ENCODE data around the gene PEMT.

PEMT gene

DNA sequence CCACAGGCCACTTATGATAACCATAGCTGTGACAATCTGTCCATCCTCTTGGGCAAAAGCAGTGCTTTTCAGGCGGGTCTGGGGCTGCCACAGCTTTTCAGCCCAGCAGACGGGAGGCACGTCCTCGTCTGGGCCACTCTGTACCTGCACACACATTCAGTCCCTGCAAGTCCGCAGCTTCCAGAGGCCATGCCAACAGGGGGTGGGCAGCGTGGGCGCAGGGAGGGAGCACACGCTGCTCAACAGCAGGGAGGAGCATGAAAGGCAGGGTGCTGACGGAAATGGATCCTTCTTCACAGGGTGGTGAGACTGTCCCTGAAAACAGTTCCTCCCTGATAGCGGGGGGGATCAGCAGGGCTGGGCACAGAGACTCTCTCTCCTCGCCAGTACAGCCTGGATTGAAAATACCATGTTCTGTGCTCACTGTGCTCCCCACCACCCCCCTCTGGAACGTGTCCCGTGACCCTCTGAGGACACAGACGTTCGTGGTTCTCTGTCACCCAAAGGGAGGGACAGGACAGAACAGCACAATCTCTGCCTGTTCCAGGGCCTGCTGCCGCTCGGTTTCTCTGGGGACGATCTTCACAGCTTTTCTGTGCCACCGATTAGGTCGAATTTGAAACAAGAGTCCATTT, 41.7 kb downstream of the PEMT start:
- FAIRE-seq, result no peak

DNA sequence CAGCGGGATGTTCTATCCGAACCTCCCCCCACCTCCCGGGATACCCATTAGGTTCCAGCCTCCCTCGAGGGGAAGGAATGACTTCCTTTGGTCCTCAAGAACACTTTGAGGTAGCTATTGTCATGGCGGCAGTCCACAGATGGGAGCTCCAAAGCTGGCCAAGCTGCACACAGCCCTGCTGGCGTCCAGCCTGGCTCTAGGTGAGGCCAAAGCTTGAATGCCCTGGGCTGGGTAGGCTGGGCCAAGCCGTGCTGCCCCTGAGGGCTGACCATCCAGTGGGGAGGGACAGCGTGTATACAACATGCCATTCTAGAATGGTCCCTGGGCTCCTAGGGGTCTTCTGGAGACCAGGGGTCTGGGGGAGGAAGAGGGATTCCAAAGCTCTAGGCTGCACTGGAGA, 43.5 kb downstream of the PEMT start:
- FAIRE-seq, result no peak

- FAIRE-seq, result no peak
Measured at GRCh38 chr17:17547210-17547764, 44.2 kb downstream of the PEMT start.

- FAIRE-seq, result no peak
Measured at GRCh38 chr17:17546399-17547185, 44.9 kb downstream of the PEMT start.

DNA sequence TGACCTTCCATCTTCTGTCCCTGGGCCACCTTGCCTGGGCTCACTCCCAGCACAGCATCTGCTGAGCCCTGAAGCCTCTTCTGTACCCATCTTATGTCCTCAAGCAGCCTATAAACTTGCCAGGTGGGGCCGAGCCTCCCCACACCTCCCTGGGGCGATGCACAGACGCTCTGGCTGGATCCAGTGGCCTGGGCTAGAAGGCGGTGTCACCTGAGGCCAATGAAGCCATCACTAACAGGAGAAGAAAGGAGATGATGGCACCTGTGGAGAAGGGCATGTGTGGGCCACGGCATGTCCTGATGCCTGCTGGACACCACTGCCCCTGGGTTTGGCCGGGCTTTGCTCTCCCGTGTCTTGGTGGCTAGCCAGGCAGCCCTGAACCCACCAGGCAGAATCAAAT, 45.5 kb downstream of the PEMT start:
- FAIRE-seq, result no peak

- FAIRE-seq, result no peak
Measured at GRCh38 chr17:17545031-17545820, 46.3 kb downstream of the PEMT start.

DNA sequence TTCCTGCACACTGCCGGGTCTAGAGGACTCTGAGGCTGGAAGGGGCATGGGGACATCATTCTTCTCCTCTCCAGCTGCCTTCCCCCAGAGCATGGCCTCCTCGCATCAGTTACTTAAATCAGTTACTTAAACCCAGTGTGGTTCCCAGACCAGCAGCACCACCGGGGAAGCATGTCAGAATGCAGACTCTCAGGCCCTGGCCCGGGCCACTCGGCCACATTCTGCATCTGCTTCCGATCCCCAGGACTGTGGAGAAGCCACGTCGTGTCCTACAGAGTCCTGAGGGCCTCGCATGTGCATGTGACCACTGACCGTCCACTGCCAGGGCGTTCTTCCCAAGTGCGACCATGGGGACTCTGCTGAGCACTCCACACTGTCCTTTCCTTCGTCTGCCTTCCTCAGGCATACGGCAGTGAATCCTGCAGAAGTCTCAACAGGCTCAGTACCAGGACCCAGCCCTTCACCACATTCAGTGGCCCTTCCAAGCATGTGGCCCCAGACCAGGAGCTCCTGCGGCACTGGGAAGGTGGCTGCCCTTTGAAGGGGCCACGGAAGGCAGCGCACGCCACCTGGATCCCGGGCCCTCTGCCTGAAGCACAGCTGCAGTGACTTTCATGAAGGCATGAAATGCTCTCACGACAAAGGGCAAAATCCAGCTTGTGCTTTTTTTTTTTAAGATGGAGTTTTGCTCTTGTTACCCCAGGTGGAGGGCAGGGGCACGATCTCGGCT, 48.4 kb downstream of the PEMT start:
- FAIRE-seq, result no peak

GRCh38 chr17:17541640-17542001, 49.9 kb downstream of the PEMT start:
- no peak for FAIRE-seq

- no peak for FAIRE-seq
Measured at GRCh38 chr17:17540935-17541639, 50.4 kb downstream of the PEMT start.

- FAIRE-seq, result no peak
Measured at GRCh38 chr17:17540278-17540906, 51.1 kb downstream of the PEMT start.

- no peak for FAIRE-seq
Measured at GRCh38 chr17:17539591-17539990, 51.9 kb downstream of the PEMT start.

DNA sequence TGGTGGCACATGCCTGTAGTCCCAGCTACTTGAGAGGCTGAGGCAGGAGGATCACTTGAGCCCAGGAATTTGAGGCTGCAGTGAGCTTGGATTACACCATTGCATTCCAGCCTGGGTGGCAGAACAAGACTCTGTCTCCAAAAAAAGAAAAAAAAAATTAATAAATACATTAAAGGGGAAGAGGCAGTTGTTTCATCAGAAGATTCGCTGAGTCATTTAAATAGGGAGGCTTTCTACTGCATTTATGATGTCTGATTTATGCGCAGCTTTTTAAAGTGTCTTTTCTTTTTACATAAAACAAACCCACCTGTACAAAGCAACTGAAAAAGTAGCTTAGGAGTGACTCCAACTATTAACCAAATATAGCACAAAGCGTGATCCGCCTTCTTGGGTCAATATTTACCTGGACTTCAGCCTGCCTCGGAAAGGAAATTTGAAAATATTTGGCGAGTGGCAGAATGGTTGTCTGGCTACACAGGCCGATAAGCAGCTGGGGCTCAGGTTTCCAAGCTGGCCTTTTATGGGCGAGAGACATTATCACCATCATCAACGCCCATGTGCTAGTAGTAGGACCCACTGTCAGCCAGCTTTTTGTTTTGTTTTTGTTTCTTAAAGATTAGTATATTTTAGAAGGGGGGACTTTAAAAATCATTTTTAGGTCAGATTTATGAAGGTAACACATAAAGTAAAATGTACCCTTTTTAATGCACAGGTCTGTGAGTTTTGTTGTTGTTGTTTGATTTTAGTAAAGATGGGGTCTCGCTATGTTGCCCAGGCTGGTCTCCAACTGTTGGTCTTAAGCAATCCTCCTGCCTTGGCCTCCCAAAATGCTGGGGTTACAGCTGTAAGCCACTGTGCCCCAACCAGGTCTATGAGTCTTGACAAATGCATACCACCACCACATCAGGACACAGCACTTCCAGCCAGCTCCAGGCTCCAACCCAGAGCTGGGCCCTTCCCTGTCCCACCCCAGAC, 52.8 kb downstream of the PEMT start:
- no peak for FAIRE-seq

- FAIRE-seq, result no peak
Measured at GRCh38 chr17:17537311-17538099, 54.0 kb downstream of the PEMT start.

DNA sequence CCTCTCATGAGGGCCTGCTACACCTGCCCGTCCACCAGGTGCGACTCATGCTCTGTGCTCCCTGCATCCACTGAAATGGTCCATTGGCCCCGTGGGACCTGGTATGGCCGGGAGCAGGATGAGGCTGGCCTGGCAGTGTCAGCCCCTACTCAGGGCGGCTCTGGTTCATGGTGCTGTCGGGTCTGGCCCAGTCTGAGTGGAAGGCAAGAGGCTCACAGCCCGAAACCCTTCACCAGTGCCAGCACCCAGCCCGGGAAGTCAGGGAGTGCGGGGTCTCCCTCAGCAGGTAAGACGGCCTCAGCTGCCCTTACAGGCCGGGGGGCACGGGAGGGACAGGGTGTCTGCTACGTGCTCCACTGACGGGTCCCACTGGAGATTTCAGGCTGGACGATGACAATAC, 54.8 kb downstream of the PEMT start:
- FAIRE-seq, result no peak

- FAIRE-seq, result no peak
Measured at GRCh38 chr17:17535957-17536356, 55.6 kb downstream of the PEMT start.

DNA sequence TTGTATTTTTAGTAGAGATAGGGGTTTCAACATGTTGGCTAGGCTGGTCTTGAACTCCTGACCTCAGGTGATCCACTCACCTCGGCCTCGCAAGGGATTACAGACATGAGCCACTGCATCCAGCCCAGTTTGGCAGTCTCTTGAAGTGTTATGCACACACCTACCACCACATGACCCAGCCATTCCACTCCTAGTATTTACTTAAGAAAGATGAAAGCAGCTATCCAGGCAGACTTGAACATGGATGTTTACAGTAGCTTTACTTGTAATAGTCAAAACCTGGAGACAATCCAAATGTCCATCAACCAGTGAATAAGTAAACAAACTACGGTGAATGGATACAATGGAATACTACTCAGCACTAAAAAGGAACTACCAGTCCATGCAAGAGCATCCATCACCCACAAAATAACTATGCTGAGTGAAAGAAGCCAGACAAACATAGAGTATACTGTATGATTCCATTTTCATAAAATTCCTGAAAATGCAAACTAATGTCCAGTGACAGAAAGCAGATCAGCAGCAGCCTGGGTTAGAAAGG, 57.5 kb downstream of the PEMT start:
- no peak for FAIRE-seq

- FAIRE-seq, result no peak
Measured at GRCh38 chr17:17532991-17533390, 58.5 kb downstream of the PEMT start.

DNA sequence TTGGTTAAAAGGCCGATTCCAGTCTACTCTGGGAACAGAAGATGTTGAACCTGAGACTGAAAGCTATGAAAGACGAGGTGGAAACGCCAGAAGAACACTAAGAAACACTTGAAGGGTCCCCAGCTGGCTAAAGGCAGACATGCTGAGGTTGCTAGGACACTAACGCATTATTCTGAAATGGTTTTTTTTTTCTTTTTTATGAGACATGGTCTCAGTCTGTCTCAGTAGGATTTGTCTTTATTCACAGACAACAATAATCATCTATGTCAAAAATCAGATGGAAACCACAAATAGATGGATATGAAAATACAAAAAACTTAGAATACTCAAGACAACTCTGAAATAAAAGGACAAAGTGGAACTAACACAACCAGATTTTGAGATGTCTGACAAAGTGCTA, 60.4 kb downstream of the PEMT start:
- FAIRE-seq, result no peak

All from colon (tissue), 2 donors.